ENCODE measurements around the gene PLOD2. TPM values are rescaled to one million over a fixed set of nuclear protein-coding genes. Genes with fewer than 3 reads are reported as not detected.

The PLOD2 gene
- total RNA-seq, 3 donors from 2014 or later (not counting 1 experiment from before 2014, with no cell fraction given) = 0.28 to 0.38 TPM; not detected in 1

GRCh38 chr3:146154995-146155394, 6.0 kb downstream of the PLOD2 start:
- Histone ChIP-seq H3K4me1 (ENCODE audit: control insufficient read depth, insufficient read depth, low read length) (no peaks in the 10 kb centered on the region), H3K9me3 (ENCODE audit: control insufficient read depth, insufficient read depth, low read length) (no peaks in the 10 kb centered on the region), H3K4me3 (ENCODE audit: low read length) (no peak overlapping the region), H3K27ac (ENCODE audit: low read length) (no peak overlapping the region), H3K36me3 (ENCODE audit: control insufficient read depth, insufficient read depth, low read length) (no peaks in the 10 kb centered on the region), H3K27me3 (ENCODE audit: control insufficient read depth, insufficient read depth, low read length) (no peaks in the 10 kb centered on the region)
- ATAC-seq (no peak), DNase-seq (no peak)
- intact Hi-C loops (cut with micrococcal nuclease) = no loop called here
- no peak for TF ChIP-seq CTCF (IDR thresholded peaks at IDR 0.05)
- Mint-ChIP-seq H3K9me3 (peaks cover 0 to 2% of the 10 kb centered on the region in 2 donors), H3K27ac (no peak overlapping the region), H3K27me3 (ENCODE audit: low read depth in 2 of 2) (peaks cover 11 to 22% of the 10 kb centered on the region in 2 donors), H3K4me3 (no peak overlapping the region), H3K36me3 (no peaks in the 10 kb centered on the region), H3K4me1 (peaks cover 2 to 5% of the 10 kb centered on the region in 2 donors)
- WGBS (ENCODE audit: insufficient coverage) = 75% methylated on average over 1 of the region's 2 CpGs

GRCh38 chr3:146154316-146154715, 6.7 kb downstream of the PLOD2 start:
- intact Hi-C loops (cut with micrococcal nuclease) = no loop called here
- no CpG with 5 or more reads among the region's 1 CpG for WGBS (ENCODE audit: insufficient coverage)
- no peak for TF ChIP-seq CTCF (IDR thresholded peaks at IDR 0.05)
- no peaks in the 10 kb centered on the region for H3K4me1 ChIP-seq (ENCODE audit: control insufficient read depth, insufficient read depth, low read length)
- no peaks in the 10 kb centered on the region for H3K36me3 ChIP-seq (ENCODE audit: control insufficient read depth, insufficient read depth, low read length)
- H3K9me3 ChIP-seq (ENCODE audit: control insufficient read depth, insufficient read depth, low read length) = no peaks in the 10 kb centered on the region
- H3K27me3 ChIP-seq (ENCODE audit: control insufficient read depth, insufficient read depth, low read length) = no peaks in the 10 kb centered on the region
- peaks cover 0 to 2% of the 10 kb centered on the region in 2 donors for H3K9me3 Mint-ChIP-seq
- no peaks in the 10 kb centered on the region for H3K36me3 Mint-ChIP-seq
- ATAC-seq (no peak), DNase-seq (no peak)
- no peak overlapping the region for H3K27ac Mint-ChIP-seq
- H3K4me3 ChIP-seq (ENCODE audit: low read length) = no peak overlapping the region
- H3K27ac ChIP-seq (ENCODE audit: low read length) = no peak overlapping the region
- peaks cover 7 to 15% of the 10 kb centered on the region in 2 donors for H3K27me3 Mint-ChIP-seq (ENCODE audit: low read depth in 2 of 2)
- no peak overlapping the region for H3K4me3 Mint-ChIP-seq
- no peaks in the 10 kb centered on the region for H3K4me1 Mint-ChIP-seq

- Mint-ChIP-seq H3K9me3 (peaks cover 0 to 2% of the 10 kb centered on the region in 2 donors), H3K36me3 (no peaks in the 10 kb centered on the region)
- WGBS (ENCODE audit: insufficient coverage) = 92% methylated on average over 4 of the region's 4 CpGs
Observed at GRCh38 chr3:146153429-146153828, 7.6 kb downstream of the PLOD2 start.

More at GRCh38 chr3:146153429-146153828, 7.6 kb downstream of the PLOD2 start:
- no peak for TF ChIP-seq CTCF (IDR thresholded peaks at IDR 0.05)
- Mint-ChIP-seq H3K27me3 (ENCODE audit: low read depth in 2 of 2) (peaks cover 7 to 9% of the 10 kb centered on the region in 2 donors), H3K4me1 (no peaks in the 10 kb centered on the region), H3K4me3 (no peak overlapping the region), H3K27ac (no peak overlapping the region)
- no peaks in the 10 kb centered on the region for H3K9me3 ChIP-seq (ENCODE audit: control insufficient read depth, insufficient read depth, low read length)
- H3K27me3 ChIP-seq (ENCODE audit: control insufficient read depth, insufficient read depth, low read length) = no peaks in the 10 kb centered on the region
- H3K27ac ChIP-seq (ENCODE audit: low read length) = no peak overlapping the region
- intact Hi-C loops (cut with micrococcal nuclease) = no loop called here
- DNase-seq (no peak), ATAC-seq (no peak)
- no peak overlapping the region for H3K4me3 ChIP-seq (ENCODE audit: low read length)
- no peaks in the 10 kb centered on the region for H3K4me1 ChIP-seq (ENCODE audit: control insufficient read depth, insufficient read depth, low read length)
- no peaks in the 10 kb centered on the region for H3K36me3 ChIP-seq (ENCODE audit: control insufficient read depth, insufficient read depth, low read length)

Data from natural killer cell (primary cell).